A549 (cell line): ENCODE measurements around the gene MORC2. TPM values are rescaled to one million over a fixed set of nuclear protein-coding genes. Genes with fewer than 3 reads are reported as not detected.
A peak's percentile ranks its signal among the peaks of the same experiment; 100 is the strongest.

Experiments used
- ATAC-seq, 2 experiments: fragments of 200-7000 bp in 1 of 2; fragments of >200 bp in 1 of 2; cut with Nextera tagmentation in 1 of 2; cut with Tn5 transposase in 1 of 2; 3 replicates each; pipeline versions ENCODE4 v1.8.0 to v1.9.1; 2018 to 2020; ENCODE audit warnings: mild to moderate bottlenecking in 1 of 2, moderate library complexity in 1 of 2
- CTCF ChIA-PET: fragments of 300-600 bp; sonication (Branson Sonifier 250); formaldehyde crosslinking; extraction: SDS; loops from one replicate; lab custom pipeline; 2021; ENCODE audit warnings: antibody characterized with exemption, inconsistent platforms; lab: Yijun Ruan, JAX
- POLR2A ChIA-PET: fragments of 350-600 bp; formaldehyde crosslinking; extraction: SDS; loops from one replicate; lab custom pipeline; 2021; ENCODE audit warnings: antibody characterized with exemption, inconsistent platforms; lab: Yijun Ruan, JAX
- DNase-seq, 2 experiments: peaks; one replicate each; pipeline versions ENCODE4 v3.0.0 to v3.0.0-alpha.2; 2011 to 2016; ENCODE audit warnings: low read depth in 1 of 2, low spot score in 1 of 2
- FAIRE-seq: peaks from 2 replicates; lab custom pipeline; 2011; peaks lifted over from hg19 to GRCh38; lab: Jason Lieb, UNC
- H3K27ac ChIP-seq, 2 experiments: fragments of >200 bp; sonication (Bioruptor Twin); formaldehyde crosslinking; 3 replicates each; pipeline ENCODE4 v1.5.1; 2016 to 2017
- H3K4me1 ChIP-seq: fragments of >200 bp; sonication (Bioruptor Twin); formaldehyde crosslinking; 3 replicates; pipeline ENCODE4 v1.6.1; 2016
- H3K4me2 ChIP-seq: fragments of >200 bp; sonication (Bioruptor Twin); formaldehyde crosslinking; 3 replicates; pipeline ENCODE4 v1.6.1; 2016
- H3K4me3 ChIP-seq: fragments of >200 bp; sonication (Bioruptor Twin); formaldehyde crosslinking; 3 replicates; pipeline ENCODE4 v1.5.1; 2016
- H3K9me3 ChIP-seq: fragments of >200 bp; sonication (Bioruptor Twin); formaldehyde crosslinking; 3 replicates; pipeline ENCODE4 v1.6.1; 2016
- ATOH8 ChIP-seq: fragments of 250-450 bp; sonication (Bioruptor Pico); IDR thresholded peaks from 2 replicates; pipeline ENCODE4 v1.5.0; 2020; ENCODE audit warnings: low read depth, mild to moderate bottlenecking, moderate library complexity
- BHLHE40 ChIP-seq: IDR thresholded peaks from 2 replicates; pipeline ENCODE4 v1.6.1; 2012; ENCODE audit warnings: low read depth, low read length, inconsistent platforms
- CEBPB ChIP-seq, 2 experiments: fragments of >200 bp in 1 of 2; sonication (Bioruptor Twin) in 1 of 2; formaldehyde crosslinking in 1 of 2; IDR thresholded peaks; 2 replicates each; pipeline ENCODE4 v1.6.1; 2012 to 2016
- E2F6 ChIP-seq: IDR thresholded peaks from 2 replicates; pipeline ENCODE4 v1.6.1; 2012; ENCODE audit warnings: low read depth, borderline replicate concordance
- ELK1 ChIP-seq: fragments of 150-350 bp; IDR thresholded peaks from 2 replicates; pipeline ENCODE4 v1.6.1; 2014; ENCODE audit warnings: low read depth, mild to moderate bottlenecking, low read length
- EP300 ChIP-seq, 2 experiments: fragments of >200 bp; sonication (Bioruptor Twin); formaldehyde crosslinking; IDR thresholded peaks; 2 replicates in 1 of 2; 3 replicates in 1 of 2; pipeline ENCODE4 v1.6.1; 2016 to 2017
- FOSB ChIP-seq: fragments of 250-450 bp; sonication (Bioruptor Pico); IDR thresholded peaks from 2 replicates; pipeline ENCODE4 v1.5.0; 2020; ENCODE audit warnings: mild to moderate bottlenecking, moderate library complexity
- HDAC2 ChIP-seq: fragments of 200-600 bp; sonication (generic); IDR thresholded peaks from 2 replicates; pipeline ENCODE4 v1.6.1; 2016
- HES2 ChIP-seq: fragments of >200 bp; sonication (Bioruptor Twin); formaldehyde crosslinking; IDR thresholded peaks from 2 replicates; pipeline ENCODE4 v1.6.1; 2016
- HEYL ChIP-seq: fragments of 250-450 bp; sonication (Bioruptor Pico); IDR thresholded peaks from 2 replicates; pipeline ENCODE4 v1.8.0; 2021; ENCODE audit warnings: mild to moderate bottlenecking, moderate library complexity
- JUNB ChIP-seq: fragments of >200 bp; sonication (Bioruptor Twin); formaldehyde crosslinking; IDR thresholded peaks from 2 replicates; pipeline ENCODE4 v1.6.1; 2016
- KDM1A ChIP-seq: fragments of 200-600 bp; sonication (generic); IDR thresholded peaks from 2 replicates; pipeline ENCODE4 v1.6.1; 2016; ENCODE audit warnings: low read depth, mild to moderate bottlenecking
- KDM5A ChIP-seq: fragments of 200-600 bp; sonication (generic); IDR thresholded peaks from 2 replicates; pipeline ENCODE4 v1.6.1; 2016; ENCODE audit warnings: antibody characterized with exemption, mild to moderate bottlenecking
- MAZ ChIP-seq: fragments of 150-350 bp; IDR thresholded peaks from 2 replicates; pipeline ENCODE4 v1.6.1; 2014; ENCODE audit warnings: antibody characterized with exemption, low read depth, low read length, borderline replicate concordance
- NFE2L2 ChIP-seq: fragments of 150-350 bp; conservative IDR thresholded peaks from 2 replicates; pipeline ENCODE4 v1.6.1; 2014; ENCODE audit warnings: low read length
- NPAS2 ChIP-seq: fragments of 250-450 bp; sonication (Bioruptor Pico); IDR thresholded peaks from 2 replicates; pipeline ENCODE4 v1.8.0; 2022; ENCODE audit warnings: mild to moderate bottlenecking, moderate library complexity, borderline replicate concordance
- PBX3 ChIP-seq: IDR thresholded peaks from 2 replicates; pipeline ENCODE4 v1.6.1; 2012
- POLR2A ChIP-seq: IDR thresholded peaks from 2 replicates; pipeline ENCODE4 v1.6.1; 2012; ENCODE audit warnings: mild to moderate bottlenecking, low read length
- POLR2AphosphoS2 ChIP-seq: conservative IDR thresholded peaks from 2 replicates; pipeline ENCODE4 v1.6.1; 2012; ENCODE audit warnings: low read length, improper control_type of control experiment, inconsistent platforms
- RNF2 ChIP-seq: fragments of 200-600 bp; sonication (generic); IDR thresholded peaks from 2 replicates; pipeline ENCODE4 v1.6.1; 2016; ENCODE audit warnings: low read depth, mild to moderate bottlenecking, antibody characterized with exemption, moderate library complexity, borderline replicate concordance
- USF2 ChIP-seq: fragments of 450-650 bp; IDR thresholded peaks from 2 replicates; pipeline ENCODE4 v1.6.1; 2014; ENCODE audit warnings: antibody characterized with exemption
- ZFP36 ChIP-seq: fragments of 450-650 bp; IDR thresholded peaks from 2 replicates; pipeline ENCODE4 v1.6.1; 2014; ENCODE audit warnings: borderline replicate concordance; ENCODE audit not compliant: partially characterized antibody
- ZNF302 ChIP-seq: fragments of 250-450 bp; sonication (Bioruptor Pico); IDR thresholded peaks from 2 replicates; pipeline ENCODE4 v1.9.0; 2021; ENCODE audit warnings: inconsistent platforms, mild to moderate bottlenecking, moderate library complexity
- WGBS: methylation state at CpG from one replicate; pipeline ENCODE4 v1.1.6; 2017; ENCODE audit errors: missing lambda C conversion rate; 5-methylcytosine and 5-hydroxymethylcytosine counted together
- polyA plus RNA-seq, 4 experiments: library from polyadenylated mRNA; depleted of rRNA in 3 of 4; stranded (reverse); fragments of >200 nt; fragmentation: RNase III in 1 of 4; extraction: RNeasy Plus Mini Kit Qiagen cat#74134 plus additional on column Dnase treatment in 1 of 4; gene quantifications; 2 replicates in 3 of 4; 3 replicates in 1 of 4; pipeline ENCODE4 v1.2.3, GENCODE V29; 2011 to 2017

MORC2 gene
- polyA plus RNA-seq, 2 of the 4 experiments (the other 2 are of a cell fraction): 14.8 to 16.0 TPM

GRCh38 chr22:30978304-30978962, 9.9 kb upstream of the MORC2 start:
- POLR2A ChIA-PET: interaction anchor here (1.6 kb wide), 1 partner anchor 9 kb away, joined by 11 read pairs; the partner anchor contains the start of genes MORC2 and TUG1
- ATAC-seq: no peak
- TF ChIP-seq NFE2L2 (no peak), HES2 (no peak), HDAC2 (no peak), FOSB (CRISPR knock-in tag) (no peak), POLR2AphosphoS2 (no peak), PBX3 (no peak), USF2 (no peak), KDM1A (no peak), ZFP36 (no peak), CEBPB (IDR thresholded peaks at IDR 0.05) (no peak), KDM5A (no peak), BHLHE40 (no peak), ATOH8 (no peak), ZNF302 (CRISPR knock-in tag) (no peak), HEYL (CRISPR knock-in tag) (no peak), RNF2 (no peak), E2F6 (no peak)
- no peak for DNase-seq
- H3K27ac ChIP-seq: no peak overlapping the region
- CTCF ChIA-PET: interaction anchor here (1.1 to 1.7 kb wide), 4 partner anchors 10 to 106 kb away, joined by 4 to 5 read pairs (median 4); partner anchors contain the start of genes MORC2 and TUG1
- peaks cover 58% of the 10 kb centered on the region for H3K9me3 ChIP-seq
- no peak overlapping the region for H3K4me3 ChIP-seq
- 98% methylated on average over 3 of the region's 3 CpGs for WGBS
- H3K4me2 ChIP-seq: no peak overlapping the region
- no peaks in the 10 kb centered on the region for H3K4me1 ChIP-seq
- FAIRE-seq: no peak

GRCh38 chr22:30970356-30970746, 1.8 kb upstream of the MORC2 start:
- TF ChIP-seq ELK1: no peak
- TF ChIP-seq NPAS2 (CRISPR knock-in tag): no peak
- no peak for TF ChIP-seq JUNB
- TF ChIP-seq E2F6: no peak
- no peak for TF ChIP-seq MAZ
- no peak for TF ChIP-seq POLR2A
- no peak for TF ChIP-seq HEYL (CRISPR knock-in tag)
- TF ChIP-seq POLR2AphosphoS2: no peak
- TF ChIP-seq EP300 (IDR thresholded peaks at IDR 0.05): no peak
- TF ChIP-seq RNF2: no peak
- FAIRE-seq: no peak
- CTCF ChIA-PET: interaction anchor here (1.0 to 3.2 kb wide), 4 partner anchors 24 to 115 kb away, joined by 3 to 20 read pairs (median 6); no protein-coding TSS in a partner anchor
- peak overlapping the region; percentile 98 to 99; a peak in 5 of 6 replicates for H3K27ac ChIP-seq
- 46% methylated on average over 3 of the region's 3 CpGs for WGBS
- no peak for DNase-seq
- ATAC-seq: no peak
- peak overlapping the region; percentile 90 for H3K4me3 ChIP-seq
- peak overlapping the region; percentile 75 for H3K4me2 ChIP-seq
- POLR2A ChIA-PET: interaction anchor here (1.1 to 3.2 kb wide), 4 partner anchors 8 to 137 kb away, joined by 3 to 58 read pairs (median 8); partner anchors contain the start of genes SELENOM and SMTN
- 0 out of 3 replicates have a peak, but pooled peaks cover 5% of the 10 kb centered on the region for H3K4me1 ChIP-seq
- peaks cover 60% of the 10 kb centered on the region for H3K9me3 ChIP-seq
